Stimulated activated CD4-positive, alpha-beta T cell treated with anti-CD3 and anti-CD28 coated beads, Interleukin-15, amount 100 ng/mL, for 1 hour (primary cell): ENCODE measurements around the gene KLHL17.

ENCODE experiments used
- DNase-seq, 2 donors: peaks; one replicate each; pipeline ENCODE4 v3.0.0-alpha.2; 2020; ENCODE audit warnings: low read depth in 1 of 2, low spot score in 1 of 2

KLHL17 gene

GRCh38 chr1:960363-961131, at the start of gene KLHL17:
TSS of gene KLHL17 (plus strand) at chr1:960584. CDS start at chr1:960694, 110 bp downstream.
- peak; percentile 52 to 80 for DNase-seq

GRCh38 chr1:910881-911721, 49.3 kb upstream of the KLHL17 start:
- no peak for DNase-seq

- no peak for DNase-seq
These were observed 48.3 kb upstream of the KLHL17 start for GRCh38 chr1:911875-912739.

GRCh38 chr1:912740-913301, 47.6 kb upstream of the KLHL17 start:
- no peak for DNase-seq

- DNase-seq, result no peak
These were observed 46.8 kb upstream of the KLHL17 start for GRCh38 chr1:913491-914130.

- no peak for DNase-seq
These were observed 46.1 kb upstream of the KLHL17 start for GRCh38 chr1:914131-914890.

- no peak for DNase-seq
These were observed 45.5 kb upstream of the KLHL17 start for GRCh38 chr1:914891-915280.

GRCh38 chr1:915295-916172, 44.9 kb upstream of the KLHL17 start:
- no peak for DNase-seq

GRCh38 chr1:916173-917075, 44.0 kb upstream of the KLHL17 start:
- DNase-seq, result no peak

- DNase-seq, result no peak
These were observed 43.3 kb upstream of the KLHL17 start for GRCh38 chr1:917076-917459.

- no peak for DNase-seq
These were observed 42.8 kb upstream of the KLHL17 start for GRCh38 chr1:917466-918091.

GRCh38 chr1:918353-918752, 42.0 kb upstream of the KLHL17 start:
- no peak for DNase-seq

- DNase-seq, result no peak
These were observed 41.5 kb upstream of the KLHL17 start for GRCh38 chr1:918843-919242.

GRCh38 chr1:919271-919872, 41.0 kb upstream of the KLHL17 start:
- DNase-seq, result no peak

- DNase-seq, result no peak
These were observed 40.4 kb upstream of the KLHL17 start for GRCh38 chr1:920010-920409.

- no peak for DNase-seq
These were observed 39.9 kb upstream of the KLHL17 start for GRCh38 chr1:920521-920920.
